ENCODE results near the gene COL5A2.

COL5A2 gene

DNA sequence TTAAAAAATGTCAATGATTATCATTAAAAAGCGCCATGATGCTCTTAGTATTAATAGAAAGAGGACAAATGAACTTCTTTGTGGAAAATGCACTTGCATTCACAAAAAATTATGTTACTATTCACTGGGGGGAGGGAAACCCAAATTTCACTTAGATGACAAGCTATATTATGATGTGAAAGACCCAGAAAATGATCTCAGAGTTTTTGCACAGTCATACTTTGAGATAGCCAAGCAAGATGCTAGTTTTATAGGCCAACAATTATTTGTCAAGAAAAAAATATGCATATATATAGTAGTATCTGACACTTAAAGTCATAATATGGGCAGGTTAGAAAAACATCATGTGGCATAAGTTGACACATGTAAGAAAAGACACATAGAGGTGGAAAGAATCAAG is 31.6 kb downstream of the COL5A2 start:
- no peak for DNase-seq

DNA sequence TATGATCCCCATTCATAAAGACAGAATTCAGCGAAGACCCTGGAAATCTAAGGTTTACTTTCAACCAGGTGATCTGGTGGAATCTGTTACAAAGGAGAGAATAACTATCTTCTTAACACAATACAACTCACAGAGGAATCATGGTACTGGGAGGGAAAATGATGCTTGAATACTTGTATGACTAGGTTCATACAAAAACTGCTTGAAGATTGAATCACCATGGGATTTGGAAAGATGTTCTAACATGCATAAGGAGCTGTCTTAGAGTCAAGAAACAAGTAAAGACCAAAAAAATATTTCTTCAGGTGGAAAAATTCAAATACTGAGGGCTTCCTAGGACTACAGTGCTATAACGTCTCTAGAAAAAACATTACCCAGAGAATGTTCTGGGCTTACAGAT is 32.2 kb downstream of the COL5A2 start:
- no peak for DNase-seq

DNA sequence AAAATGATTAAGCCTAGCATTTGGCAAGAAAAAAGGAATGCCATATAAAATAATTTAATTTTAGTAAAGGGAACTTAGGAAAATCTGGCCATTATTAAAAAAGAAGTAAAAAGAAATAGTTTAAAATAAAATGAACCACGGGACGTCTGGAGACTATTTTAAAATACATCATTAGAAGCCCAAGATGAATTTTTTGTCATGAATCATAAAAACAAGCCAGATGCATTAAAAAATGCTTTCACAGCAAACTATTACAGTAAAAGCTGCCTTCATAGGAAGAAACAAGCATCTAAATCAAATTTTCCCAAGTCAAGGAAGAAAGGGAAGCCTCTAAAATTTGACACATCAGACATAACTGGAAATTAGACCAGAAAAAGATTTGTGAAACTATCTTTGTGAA is 33.0 kb downstream of the COL5A2 start:
- DNase-seq, result no peak

DNA sequence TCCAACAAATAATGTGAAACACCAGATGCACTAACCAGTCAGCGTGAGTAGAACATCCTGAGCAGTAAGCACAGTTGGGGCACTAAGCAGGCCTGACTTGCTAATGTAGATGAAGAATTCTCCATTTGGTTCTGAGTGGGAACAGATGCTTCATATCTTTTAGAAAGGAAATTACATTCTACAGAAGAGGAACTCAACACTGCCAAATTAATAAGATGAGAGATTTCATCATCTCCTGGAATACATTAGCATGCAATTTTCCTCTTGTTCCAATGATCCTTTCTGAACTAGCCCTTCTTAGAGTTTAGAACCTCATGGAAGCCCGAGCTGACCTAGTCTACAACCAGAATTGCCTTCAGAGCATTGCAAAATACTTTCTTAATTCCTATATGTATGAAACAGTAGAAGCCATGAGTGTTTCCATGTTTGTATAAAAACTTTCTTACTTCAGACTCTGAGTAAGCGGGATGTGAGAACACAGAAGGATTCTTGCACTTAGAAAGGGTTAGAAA is 34.8 kb downstream of the COL5A2 start:
- no peak for DNase-seq

DNA sequence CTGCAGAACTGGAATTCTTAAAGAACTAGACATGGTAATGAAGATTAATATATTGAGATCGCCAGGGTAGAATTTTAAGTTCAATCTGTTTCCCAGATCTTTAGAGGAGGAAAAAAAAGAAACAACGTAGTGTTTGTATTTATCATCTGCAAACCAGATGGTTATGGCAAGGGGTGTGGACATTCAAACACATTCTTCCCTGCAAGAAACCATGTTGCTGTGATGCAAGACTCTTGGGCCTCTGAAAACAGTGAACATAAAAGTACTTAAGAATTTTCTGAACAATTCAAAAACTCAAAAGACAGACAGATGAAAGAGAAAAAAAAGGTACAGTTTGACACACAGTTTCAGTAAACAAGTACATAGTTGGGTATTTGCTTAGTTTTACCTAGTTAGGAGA is 35.6 kb downstream of the COL5A2 start:
- no peak for DNase-seq

DNA sequence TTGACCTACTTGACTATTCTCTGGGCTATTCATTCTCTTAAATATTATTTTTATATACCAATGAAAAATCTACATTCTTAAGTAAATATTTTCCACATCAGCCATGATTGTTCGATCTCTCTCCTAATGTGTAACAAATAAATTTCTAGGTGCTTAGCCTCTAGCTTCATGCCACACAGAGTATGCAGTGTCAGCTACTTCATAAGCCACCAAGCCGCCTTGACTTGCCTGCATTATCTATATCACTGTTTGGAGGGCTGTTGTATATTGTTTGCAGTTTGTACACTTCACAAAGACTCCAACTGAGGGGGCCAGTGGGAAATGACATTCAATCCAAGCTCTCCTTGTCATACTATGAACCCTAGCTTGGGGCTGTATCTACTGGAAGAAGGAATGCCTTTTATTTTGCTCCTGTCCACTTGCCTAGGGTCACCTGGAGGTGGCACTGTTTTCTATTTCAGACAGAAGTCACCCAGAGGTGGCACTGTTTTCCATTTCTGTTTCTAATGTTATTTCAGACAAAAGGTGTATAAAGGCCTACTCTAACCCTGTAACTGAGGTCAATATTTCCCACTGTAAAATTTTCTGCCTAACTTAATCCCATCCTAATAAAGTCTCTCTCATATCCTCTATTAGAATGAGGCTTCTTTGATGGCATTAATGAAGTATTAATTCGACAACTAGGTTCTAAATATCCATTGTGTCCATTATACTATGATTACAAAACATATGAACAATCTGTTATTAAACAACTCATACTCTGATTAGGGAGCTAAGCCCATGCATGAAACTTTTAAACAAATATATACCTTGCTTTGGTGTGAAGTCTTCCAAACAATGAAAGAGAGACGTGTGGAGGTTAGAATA is 36.4 kb downstream of the COL5A2 start:
- no peak for DNase-seq

DNA sequence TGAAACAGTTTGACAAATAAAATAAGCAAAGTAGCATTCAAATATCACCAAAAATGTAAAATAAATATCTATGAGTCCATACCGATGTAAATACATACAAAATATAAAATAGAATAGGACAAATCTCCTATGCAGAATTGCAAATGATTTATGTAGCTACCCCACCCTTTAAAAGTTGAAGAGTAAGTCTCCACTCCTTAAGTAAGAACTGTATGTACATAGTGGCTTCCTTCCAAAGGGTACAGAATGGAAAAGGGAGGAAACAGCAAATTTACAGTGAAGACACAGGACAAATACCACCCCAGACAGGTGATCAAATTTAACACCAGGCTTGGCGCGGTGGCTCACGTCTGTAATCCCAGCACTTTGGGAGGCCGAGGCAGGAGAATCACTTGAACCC is 40.8 kb downstream of the COL5A2 start:
- no peak for DNase-seq

DNA sequence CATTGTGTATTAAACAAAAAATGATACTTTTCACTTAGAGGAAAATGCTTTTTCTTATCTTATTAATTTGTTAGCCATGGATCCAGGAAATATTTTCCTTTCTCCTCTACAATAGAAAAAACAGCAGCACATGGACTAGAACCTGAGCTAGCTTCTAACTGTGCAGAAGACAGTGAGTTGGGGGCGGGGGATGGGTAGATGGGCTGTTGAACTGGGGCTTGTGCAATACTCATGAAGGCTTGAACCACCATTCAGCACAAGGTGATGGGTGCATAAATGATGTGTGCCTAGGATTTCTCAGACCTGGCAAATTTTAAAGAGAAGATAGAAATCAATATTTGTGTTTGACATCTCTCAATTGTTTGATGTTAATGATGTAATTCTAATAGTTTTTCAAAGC is 42.0 kb downstream of the COL5A2 start:
- no peak for DNase-seq

DNA sequence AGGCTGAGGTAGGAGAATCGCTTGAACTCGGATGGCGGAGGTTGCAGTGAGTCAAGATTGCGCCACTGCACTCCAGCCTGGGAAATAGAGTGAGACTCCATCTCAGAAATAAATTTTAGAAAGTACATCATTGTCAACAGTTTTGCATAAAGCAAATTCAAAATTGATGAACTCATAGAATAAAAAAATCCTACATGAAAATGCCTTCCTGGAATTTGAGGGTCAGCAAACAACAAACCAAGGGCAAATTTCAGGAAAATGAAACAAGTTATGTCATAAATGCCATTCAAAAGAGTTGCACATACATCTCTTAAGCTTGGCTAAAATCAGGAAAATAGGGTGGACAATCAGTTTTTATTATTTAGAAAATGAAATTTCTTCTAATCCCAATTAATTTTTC is 45.1 kb downstream of the COL5A2 start:
- DNase-seq, result no peak

DNA sequence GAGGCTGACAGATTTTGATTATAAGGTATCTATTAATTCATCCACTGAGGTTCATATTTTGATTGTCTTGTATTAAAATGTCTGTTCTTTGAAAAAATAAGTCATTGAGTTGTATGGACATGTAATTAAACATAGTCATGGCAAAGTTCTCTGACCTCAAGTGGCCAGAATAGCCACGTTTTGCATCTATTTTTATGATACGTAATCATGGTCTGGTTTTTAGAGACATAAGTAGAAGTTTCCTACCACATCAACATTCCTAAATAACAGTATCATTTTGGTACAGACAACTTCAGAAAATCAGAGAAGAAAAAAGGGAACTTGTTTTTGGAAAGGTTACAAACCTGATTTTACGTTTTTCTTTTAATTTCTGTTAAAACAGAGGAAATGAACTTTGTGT is 47.6 kb downstream of the COL5A2 start:
- DNase-seq, result no peak

DNA sequence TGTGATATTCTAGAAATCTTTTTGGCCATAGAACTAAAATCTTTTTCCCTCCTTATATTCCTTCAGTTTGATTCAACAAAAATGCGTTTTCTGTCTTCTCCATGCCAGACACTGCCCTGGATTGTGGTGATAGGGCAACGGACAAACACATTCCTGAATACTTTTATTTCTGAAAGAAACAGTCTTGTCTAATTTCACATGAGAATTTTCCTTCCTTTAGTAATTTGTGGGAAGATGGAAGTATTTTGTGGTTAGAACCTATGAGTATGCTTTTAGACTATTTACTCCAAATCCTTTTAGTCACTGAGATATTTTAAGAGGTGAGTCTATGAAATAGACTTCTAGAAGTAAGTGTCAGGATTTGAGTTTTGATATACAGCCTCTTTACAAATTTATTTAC is 49.6 kb downstream of the COL5A2 start:
- no peak for DNase-seq

DNA sequence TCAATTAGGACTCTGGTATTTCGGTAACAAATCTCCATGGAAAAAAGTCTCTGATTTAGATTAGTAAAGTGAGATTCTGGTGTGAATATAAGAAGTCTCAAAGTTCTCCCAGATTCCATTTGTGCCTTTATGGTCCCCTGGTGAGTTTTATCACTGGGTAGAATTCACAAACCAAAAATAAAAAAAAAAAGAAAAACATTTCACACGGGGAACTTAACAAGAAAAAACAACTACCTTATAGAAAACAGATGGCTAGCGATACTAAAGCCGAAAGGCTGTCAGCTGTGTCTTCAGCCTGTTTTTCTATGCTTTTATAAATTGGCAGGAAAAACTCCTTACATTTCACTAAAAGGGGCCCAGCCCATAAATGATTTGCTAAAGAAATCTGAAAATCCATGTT is 50.6 kb downstream of the COL5A2 start:
- DNase-seq, result no peak

DNA sequence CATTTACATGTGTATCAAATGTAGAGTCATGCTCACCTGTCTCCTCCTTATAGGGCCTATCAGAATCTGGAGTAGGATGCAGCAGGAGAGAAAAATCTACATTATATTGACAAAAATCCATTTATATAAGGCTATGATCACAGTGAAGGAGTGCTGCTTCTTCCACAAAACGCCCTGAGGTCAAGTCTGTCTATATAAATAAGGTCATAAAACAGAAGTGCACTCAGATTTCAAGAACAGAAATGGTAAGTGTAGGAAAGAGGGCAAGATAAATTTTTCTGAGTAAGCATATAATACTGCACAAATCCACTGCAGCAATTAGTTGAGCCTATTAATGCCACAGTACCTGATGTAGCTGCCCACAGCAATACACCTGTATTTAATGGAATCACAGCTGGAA is 51.8 kb downstream of the COL5A2 start:
- DNase-seq, result no peak

DNA sequence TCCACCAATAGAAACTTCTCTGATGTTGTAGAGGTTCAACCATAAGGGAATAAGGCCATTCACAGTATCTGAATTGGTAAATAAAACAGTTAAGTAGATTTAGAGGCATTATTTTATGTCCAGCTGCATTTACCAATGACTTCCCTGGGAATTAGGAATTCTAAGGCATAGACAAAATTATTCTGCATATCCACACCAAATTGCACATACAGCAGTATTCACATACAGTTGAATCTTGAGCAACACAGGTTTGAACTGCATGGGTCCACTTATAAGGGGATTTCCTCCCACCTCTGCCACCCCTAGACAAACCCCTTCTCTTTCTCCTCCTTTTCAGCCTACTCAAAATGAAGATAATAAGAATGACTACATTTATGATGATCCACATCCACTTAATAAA is 54.4 kb downstream of the COL5A2 start:
- DNase-seq, result no peak

DNA sequence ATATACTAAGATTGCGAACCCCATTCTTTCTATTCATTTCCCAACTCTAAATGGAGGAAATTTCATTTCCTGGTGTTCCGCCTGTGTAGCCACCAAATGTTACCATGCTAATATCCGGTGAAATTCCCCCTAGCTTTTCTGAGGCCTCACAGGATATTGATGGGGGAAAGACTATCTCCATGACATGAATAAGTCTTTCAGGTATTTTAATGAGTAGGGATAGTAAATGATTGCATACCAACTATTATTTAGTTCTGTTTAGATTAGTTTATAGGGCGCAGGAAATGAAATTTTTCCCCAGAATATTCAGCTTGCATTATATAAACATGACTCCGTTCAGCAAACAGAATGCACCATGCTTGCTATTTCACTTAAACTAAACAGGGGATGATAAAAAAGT is 55.4 kb downstream of the COL5A2 start:
- DNase-seq, result no peak

DNA sequence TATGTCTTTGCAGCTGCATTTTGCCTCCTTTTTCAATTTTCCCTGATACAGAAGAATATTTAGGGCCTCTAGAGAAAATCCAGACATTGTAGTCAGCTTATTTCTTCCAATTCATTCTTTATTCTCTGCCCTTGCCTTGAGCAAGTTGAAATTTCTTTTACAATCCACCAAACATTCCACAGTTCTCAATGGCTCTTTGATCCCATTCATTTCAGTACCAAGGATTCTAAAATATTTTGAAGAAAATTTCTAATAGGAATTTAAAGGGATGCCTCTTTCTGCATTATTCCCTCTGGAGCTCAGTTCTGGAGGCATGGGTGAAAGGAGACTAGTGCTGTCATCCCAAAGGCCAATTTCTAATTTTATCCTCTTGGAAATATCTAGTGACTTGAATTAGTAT is 61.2 kb downstream of the COL5A2 start:
- DNase-seq, result no peak

DNA sequence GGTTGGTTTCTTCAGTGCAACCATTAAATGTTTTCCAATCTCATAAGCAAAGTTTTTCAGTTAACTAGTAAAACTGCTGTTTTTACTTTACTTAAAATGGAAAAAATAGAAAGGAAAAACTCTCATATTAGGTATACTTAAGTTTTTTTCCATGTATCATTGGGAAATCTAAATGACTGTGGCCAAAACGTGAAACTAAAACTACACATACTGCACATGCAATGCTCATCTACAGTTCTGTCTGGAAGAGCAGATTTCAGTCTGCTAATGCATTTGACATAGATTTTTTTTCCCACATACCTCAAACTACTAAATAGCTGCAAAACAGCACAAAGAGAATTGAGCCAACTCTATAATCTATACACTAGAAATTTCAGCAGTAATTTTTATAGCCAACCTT is 62.6 kb downstream of the COL5A2 start:
- no peak for DNase-seq

DNA sequence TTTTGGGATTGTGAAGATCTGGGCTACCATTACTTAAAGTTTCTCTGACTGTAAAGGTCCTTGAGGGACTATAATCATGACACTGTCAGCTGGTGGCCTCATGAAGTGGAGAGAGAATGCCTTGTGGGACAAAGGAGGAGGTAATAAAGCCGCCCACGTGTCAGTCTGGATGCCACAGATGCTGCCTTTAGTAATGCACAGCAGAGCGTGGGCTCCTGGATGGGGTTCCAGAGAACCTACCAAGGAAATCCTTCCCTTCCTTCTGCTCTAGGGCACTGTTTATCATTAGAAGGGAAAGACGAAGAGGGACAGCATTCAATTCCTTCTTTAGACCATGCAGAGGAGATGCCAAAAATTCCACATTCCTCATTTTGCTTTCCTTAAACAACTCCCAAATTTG is 63.5 kb downstream of the COL5A2 start:
- DNase-seq, result peak in 3 of 58 donors; percentile 1 to 2 (median 2)

DNA sequence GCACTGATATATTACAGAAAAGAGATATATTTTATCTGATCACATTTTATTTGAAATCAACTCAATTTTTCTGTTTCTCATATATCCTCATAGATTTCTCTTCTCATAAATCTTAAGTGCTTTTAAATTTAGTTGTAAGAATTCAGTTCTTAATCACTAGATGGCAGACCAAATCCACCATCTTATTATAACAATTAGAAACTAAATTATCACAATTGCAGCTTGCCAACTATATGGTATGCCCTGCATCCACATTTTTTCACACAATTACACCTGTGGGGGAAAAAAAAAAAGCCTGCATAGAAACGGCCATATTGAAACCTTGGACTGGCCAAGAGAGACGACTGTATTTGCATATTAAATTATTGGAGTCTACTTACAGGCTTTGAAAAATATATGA is 64.4 kb downstream of the COL5A2 start:
- no peak for DNase-seq

DNA sequence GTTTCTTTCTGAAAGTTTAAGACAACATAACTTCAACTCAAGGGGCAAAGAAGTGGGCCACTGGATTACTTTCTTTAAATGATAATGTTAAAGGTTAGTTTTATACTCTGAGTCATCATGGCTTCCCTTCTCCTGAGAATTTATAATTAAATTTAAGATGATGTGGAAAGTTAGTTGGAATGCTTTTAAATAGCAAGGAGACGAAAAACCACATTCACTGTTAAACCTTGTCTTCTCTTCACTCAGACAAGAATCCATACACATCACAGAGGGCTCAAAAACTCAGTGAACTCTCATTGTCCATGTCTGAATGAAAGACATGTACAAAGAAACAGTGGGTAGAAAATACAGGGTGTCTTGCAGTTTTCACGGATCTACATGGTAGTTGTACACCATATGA is 65.6 kb downstream of the COL5A2 start:
- no peak for DNase-seq

DNA sequence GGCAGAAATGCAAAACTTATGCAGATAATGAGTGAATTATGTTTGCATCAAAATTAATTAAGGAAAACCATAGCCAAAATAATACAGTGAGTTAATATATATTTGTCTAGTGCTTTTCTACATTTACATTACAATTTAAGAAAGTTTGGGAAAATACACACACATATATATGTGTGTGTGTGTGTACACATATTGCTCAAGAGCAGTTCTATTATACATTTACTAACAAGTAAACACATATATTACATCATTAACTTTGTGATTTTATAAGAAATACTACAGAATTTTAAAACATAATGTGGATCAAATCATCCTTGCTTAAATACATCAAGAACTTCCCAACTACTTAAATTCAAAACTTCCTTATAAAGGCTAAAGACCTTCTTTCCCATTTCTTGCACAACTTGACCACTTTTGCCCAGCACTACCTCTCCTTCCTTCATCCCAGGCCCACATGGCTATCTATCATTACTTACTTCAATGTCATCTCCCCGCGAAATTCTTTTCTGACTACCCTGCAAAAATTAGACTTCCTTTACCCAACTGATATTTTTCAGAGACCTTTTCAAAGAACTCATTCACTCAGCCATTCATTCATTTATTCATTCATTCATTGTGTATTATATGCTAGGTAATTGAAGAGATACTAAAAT is 68.4 kb downstream of the COL5A2 start:
- DNase-seq, result no peak

DNA sequence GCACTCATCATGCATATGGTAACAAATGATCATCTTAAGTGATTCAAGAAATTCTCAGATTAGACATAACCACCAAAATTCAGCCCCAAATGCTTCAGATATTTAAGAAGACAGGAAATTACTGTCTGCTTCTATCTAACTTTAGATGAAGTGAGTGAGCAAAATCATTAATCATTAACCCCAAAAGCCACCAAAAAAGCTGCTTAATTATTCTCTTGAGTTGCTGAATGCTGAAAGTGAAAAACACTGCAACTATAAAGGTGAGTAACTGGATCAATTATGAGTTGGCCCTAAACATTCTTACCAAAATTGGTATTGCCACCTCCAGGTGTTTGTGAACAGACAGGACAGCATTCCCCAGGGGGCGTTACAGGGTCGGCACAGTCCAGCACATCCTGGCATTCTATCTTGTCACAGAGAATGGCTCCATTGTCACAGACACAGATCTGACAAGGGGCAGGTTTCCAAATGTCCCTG is 69.6 kb downstream of the COL5A2 start:
- no peak for DNase-seq

DNA sequence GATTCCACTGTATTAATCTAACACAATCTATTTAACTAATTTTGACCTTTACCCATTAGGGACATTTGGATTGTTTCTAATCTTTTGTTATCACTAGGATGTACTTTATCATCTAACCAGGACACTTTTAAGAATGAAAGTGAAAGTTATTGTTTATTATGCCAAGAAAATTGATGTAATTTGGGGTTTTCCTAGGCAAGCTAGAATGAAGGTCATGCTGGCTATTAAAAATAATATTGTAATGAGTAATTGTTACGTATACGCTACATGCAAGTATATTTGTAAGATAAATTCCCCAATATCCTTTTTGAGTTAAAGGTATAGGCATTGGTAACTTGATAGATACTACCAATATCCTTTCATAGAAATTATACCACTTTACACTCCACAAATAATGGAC is 74.6 kb downstream of the COL5A2 start:
- no peak for DNase-seq
